ENCODE measurements around the gene KCNAB2.
"Not testable (repeated sequence)": the region's sequence is repeated elsewhere in the genome, so short reads cannot be mapped to it uniquely, and the experiment has no call there.

KCNAB2 gene

DNA sequence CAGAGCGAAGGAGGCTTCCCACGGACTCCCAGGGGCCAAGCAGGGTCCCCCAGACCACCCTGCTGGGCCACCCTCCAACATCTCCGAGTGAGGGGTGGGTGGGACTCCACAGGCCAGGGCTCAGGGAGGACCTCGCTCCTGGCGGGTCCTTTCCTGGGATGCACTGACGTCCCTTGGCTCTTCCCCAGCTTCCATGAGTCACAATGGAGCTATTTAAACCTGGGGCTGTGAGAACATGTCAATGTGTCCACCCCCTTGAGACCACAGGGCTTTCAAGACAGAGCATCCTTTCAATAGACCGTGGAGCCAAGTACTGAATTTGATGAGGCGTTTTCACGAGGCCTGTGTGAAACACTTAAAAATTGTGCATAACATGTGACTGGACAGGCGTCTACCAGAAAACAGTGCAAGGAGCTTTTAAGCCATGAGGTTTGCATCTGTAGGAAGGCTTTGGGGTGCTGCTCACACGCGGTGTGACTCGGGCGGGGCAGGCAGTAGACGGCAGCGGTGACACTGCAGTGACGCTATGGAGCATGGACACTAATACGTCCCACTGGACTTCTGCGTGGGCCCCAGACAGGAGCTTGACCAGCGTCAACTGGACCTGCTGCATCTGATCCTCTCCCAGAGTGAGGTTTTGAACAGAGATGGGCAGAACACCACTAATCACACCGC is 29.4 kb upstream of the KCNAB2 start:
- H3K4me3 ChIP-seq (ENCODE audit: low read depth, low read length): no peak overlapping the region
- no peak for DNase-seq (ENCODE audit: low read depth)
- no peak for TF ChIP-seq CTCF (IDR thresholded peaks at IDR 0.05; ENCODE audit: insufficient read depth, low read depth, low read length, missing control alignments)

GRCh38 chr1:6017654-6018053 is 28.0 kb upstream of the KCNAB2 start:
- H3K4me3 ChIP-seq (ENCODE audit: low read depth, low read length); DNase-seq (ENCODE audit: low read depth): not testable (repeated sequence)

DNA sequence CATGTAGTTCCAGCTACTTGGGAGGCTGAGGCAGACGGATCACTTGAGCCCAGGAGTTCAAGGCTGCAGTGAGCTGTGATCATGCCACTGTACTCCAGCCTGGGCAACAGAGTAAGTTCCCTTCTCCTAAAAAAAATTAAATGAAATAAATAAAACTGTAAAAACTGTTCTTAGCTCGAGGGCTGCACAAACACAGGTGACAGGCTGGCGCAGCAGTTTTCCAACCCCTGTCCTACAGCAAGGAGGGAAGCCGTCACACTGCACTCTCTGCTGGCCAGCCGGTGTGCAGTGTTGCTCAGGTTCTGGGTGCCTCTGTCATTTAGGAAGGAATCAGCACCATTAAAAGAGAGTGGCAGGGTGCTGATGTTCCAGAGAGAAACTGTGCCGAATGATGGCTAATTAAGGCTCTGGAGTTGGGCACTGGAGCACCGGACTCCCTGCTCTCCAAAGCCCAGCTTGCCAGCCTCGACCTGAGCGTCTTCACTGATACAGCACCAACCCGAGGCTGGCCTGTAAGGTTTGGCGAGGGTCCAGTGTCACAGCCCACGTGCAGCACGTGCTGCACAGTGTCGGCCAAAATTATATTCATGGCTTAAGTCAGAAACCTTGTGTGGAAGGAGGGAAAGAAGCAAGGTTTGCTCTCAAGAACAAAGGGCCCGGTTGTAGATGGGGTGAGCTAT is 26.4 kb upstream of the KCNAB2 start:
- H3K4me3 ChIP-seq (ENCODE audit: low read depth, low read length): no peak overlapping the region
- no peak for TF ChIP-seq CTCF (IDR thresholded peaks at IDR 0.05; ENCODE audit: insufficient read depth, low read depth, low read length, missing control alignments)
- DNase-seq (ENCODE audit: low read depth): no peak

DNA sequence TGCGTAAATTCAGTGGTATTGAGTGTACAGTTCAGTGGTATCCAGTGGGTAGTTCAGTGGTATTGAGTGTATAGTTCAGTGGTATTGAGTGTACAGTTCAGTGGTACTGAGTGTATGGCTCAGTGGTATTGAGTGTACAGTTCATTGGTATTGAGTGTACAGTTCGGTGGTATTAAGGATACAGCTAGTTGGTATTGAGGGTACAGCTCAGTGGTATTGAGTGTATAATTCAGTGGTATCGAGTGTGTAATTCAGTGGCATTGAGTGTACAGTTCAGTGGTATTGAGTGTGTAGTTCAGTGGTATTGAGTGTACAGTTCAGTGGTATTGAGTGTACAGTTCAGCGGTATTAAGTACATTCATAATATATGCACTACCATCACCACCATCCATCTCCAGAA is 23.5 kb upstream of the KCNAB2 start:
- no peak overlapping the region for H3K4me3 ChIP-seq (ENCODE audit: low read depth, low read length)
- DNase-seq (ENCODE audit: low read depth): no peak
- TF ChIP-seq CTCF (IDR thresholded peaks at IDR 0.05; ENCODE audit: insufficient read depth, low read depth, low read length, missing control alignments): no peak

DNA sequence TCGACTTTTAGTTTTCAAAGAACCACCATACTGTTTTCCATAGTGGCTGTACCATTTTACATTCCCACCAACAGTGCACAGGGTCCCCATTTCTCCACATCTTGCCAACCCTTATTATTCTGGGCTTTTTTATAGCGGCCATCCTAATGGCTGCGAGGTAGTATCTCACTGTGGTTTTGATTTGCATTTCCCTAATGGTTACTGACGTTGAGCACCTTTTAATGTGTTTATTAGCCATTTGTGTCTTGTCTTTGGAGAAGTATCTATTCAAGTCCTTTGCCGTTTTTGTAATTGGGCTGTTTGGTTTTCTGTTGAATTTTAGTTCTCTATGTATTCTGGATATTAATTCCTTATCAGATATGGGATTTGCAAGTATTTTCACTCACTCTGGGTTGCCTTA is 22.3 kb upstream of the KCNAB2 start:
- H3K4me3 ChIP-seq (ENCODE audit: low read depth, low read length): no peak overlapping the region
- no peak for DNase-seq (ENCODE audit: low read depth)
- no peak for TF ChIP-seq CTCF (IDR thresholded peaks at IDR 0.05; ENCODE audit: insufficient read depth, low read depth, low read length, missing control alignments)

- TF ChIP-seq CTCF (IDR thresholded peaks at IDR 0.05; ENCODE audit: insufficient read depth, low read depth, low read length, missing control alignments): no peak
- peak; percentile 73 for DNase-seq (ENCODE audit: low read depth)
- H3K4me3 ChIP-seq (ENCODE audit: low read depth, low read length): no peak overlapping the region
Observed at GRCh38 chr1:6024376-6024775, 21.3 kb upstream of the KCNAB2 start.

GRCh38 chr1:6025269-6026094 is 20.2 kb upstream of the KCNAB2 start:
- TF ChIP-seq CTCF (IDR thresholded peaks at IDR 0.05; ENCODE audit: insufficient read depth, low read depth, low read length, missing control alignments): no peak
- peak; percentile 29 for DNase-seq (ENCODE audit: low read depth)
- peak overlapping the region; percentile 89 for H3K4me3 ChIP-seq (ENCODE audit: low read depth, low read length)
